H1 (cell line): ENCODE measurements around the gene ZNF512. TPM values are rescaled to one million over a fixed set of nuclear protein-coding genes. Genes with fewer than 3 reads are reported as not detected.

Source experiments
- CTCF ChIA-PET: fragments of 300-600 bp; sonication (Branson Sonifier 250); formaldehyde crosslinking; loops from one replicate; lab custom pipeline; 2021; ENCODE audit not compliant: partially characterized antibody; lab: Charles Lee
- POLR2A ChIA-PET: fragments of 300-600 bp; sonication (Branson Sonifier 250); formaldehyde crosslinking; loops from one replicate; lab custom pipeline; 2021; ENCODE audit warnings: inconsistent platforms; ENCODE audit not compliant: partially characterized antibody; lab: Charles Lee
- DNase-seq, 2 experiments: peaks; one replicate each; pipeline versions ENCODE4 v3.0.0 to v3.0.0-alpha.2; 2010 to 2022; ENCODE audit warnings: low spot score in 2 of 2, low read depth in 1 of 2, mixed read lengths in 1 of 2
- FAIRE-seq: peaks from 2 replicates; lab custom pipeline; 2011; peaks lifted over from hg19 to GRCh38; lab: Jason Lieb, UNC
- H2AFZ ChIP-seq: 2 replicates; pipeline ENCODE4 v1.8.1; 2012; ENCODE audit warnings: low read length, inconsistent platforms
- H2AK5ac ChIP-seq: 2 replicates; pipeline ENCODE4 v1.6.1; 2013; ENCODE audit warnings: low read depth, low read length
- H2BK120ac ChIP-seq: replicated peaks from 2 replicates; pipeline ENCODE3; 2013; ENCODE audit warnings: low read depth, low read length, inconsistent platforms
- H2BK12ac ChIP-seq: 2 replicates; pipeline ENCODE4 v1.6.1; 2013; ENCODE audit warnings: low read depth, low read length
- H2BK15ac ChIP-seq: 2 replicates; pipeline ENCODE4 v1.6.1; 2013; ENCODE audit warnings: low read length
- H2BK20ac ChIP-seq: 2 replicates; pipeline ENCODE4 v1.6.1; 2013; ENCODE audit warnings: low read length
- H2BK5ac ChIP-seq: 2 replicates; pipeline ENCODE4 v1.6.1; 2013; ENCODE audit warnings: low read depth, low read length
- H3K14ac ChIP-seq: 2 replicates; pipeline ENCODE4 v1.6.1; 2013; ENCODE audit warnings: inconsistent platforms; ENCODE audit not compliant: insufficient read length
- H3K18ac ChIP-seq: 2 replicates; pipeline ENCODE4 v1.6.1; 2013; ENCODE audit warnings: low read length; ENCODE audit errors: extremely low read depth
- H3K23ac ChIP-seq: 2 replicates; pipeline ENCODE4 v1.6.1; 2013; ENCODE audit warnings: inconsistent platforms; ENCODE audit not compliant: insufficient read length
- H3K23me2 ChIP-seq: 2 replicates; pipeline ENCODE4 v1.6.1; 2013; ENCODE audit warnings: low read depth, low read length
- H3K27ac ChIP-seq: 2 replicates; pipeline ENCODE4 v1.6.1; 2011; ENCODE audit warnings: low read depth, low read length, inconsistent platforms
- H3K27me3 ChIP-seq, 4 experiments: replicated peaks in 1 of 4; 1 replicate in 1 of 4; 2 replicates in 3 of 4; pipeline versions ENCODE4 v1.6.1 to v1.8.1; 2011 to 2013; ENCODE audit warnings: low read length in 3 of 4, mild to moderate bottlenecking in 3 of 4, inconsistent platforms in 2 of 4, mixed read lengths in 2 of 4, moderate library complexity in 1 of 4; ENCODE audit not compliant: control insufficient read depth in 3 of 4, insufficient read depth in 3 of 4; ENCODE audit errors: extremely low read depth in 1 of 4
- H3K36me3 ChIP-seq, 4 experiments: 2 replicates each; pipeline versions ENCODE4 v1.6.1 to v1.8.1; 2011 to 2013; ENCODE audit warnings: mild to moderate bottlenecking in 4 of 4, low read length in 3 of 4, moderate library complexity in 2 of 4, control low read depth in 1 of 4, inconsistent platforms in 1 of 4; ENCODE audit not compliant: insufficient read depth in 4 of 4, control insufficient read depth in 2 of 4
- H3K4ac ChIP-seq: replicated peaks from 2 replicates; pipeline ENCODE3; 2013; ENCODE audit warnings: low read length, low read depth, mixed read lengths, inconsistent platforms; ENCODE audit not compliant: insufficient read length
- H3K4me1 ChIP-seq, 4 experiments: replicated peaks in 1 of 4; 1 replicate in 1 of 4; 2 replicates in 3 of 4; pipeline versions ENCODE4 v1.6.1 to v1.8.1; 2011 to 2013; ENCODE audit warnings: low read length in 3 of 4, inconsistent platforms in 2 of 4, mixed read lengths in 1 of 4; ENCODE audit not compliant: insufficient read depth in 4 of 4, control insufficient read depth in 3 of 4
- H3K4me2 ChIP-seq, 2 experiments: 2 replicates each; pipeline versions ENCODE4 v1.6.1 to v1.8.1; 2011 to 2013; ENCODE audit warnings: low read depth in 2 of 2, low read length in 2 of 2, control low read depth in 1 of 2, inconsistent platforms in 1 of 2, mild to moderate bottlenecking in 1 of 2; ENCODE audit not compliant: insufficient read depth in 1 of 2
- H3K4me3 ChIP-seq, 4 experiments: fragments of 200-600, 300-600 bp in 1 of 4; sonication (generic), shearing (Covaris generic), sonication (Bioruptor Twin) in 1 of 4; 2 replicates each; pipeline versions ENCODE4 v1.5.1 to v1.8.1; 2011 to 2016; ENCODE audit warnings: low read length in 4 of 4, low read depth in 3 of 4, control low read depth in 2 of 4, inconsistent platforms in 2 of 4, mild to moderate bottlenecking in 2 of 4, mixed read lengths in 1 of 4, moderate library complexity in 1 of 4; ENCODE audit not compliant: insufficient read depth in 2 of 4; ENCODE audit errors: extremely low read depth in 1 of 4
- H3K56ac ChIP-seq: replicated peaks from 2 replicates; pipeline ENCODE3; 2013; ENCODE audit warnings: low read depth, mild to moderate bottlenecking, mixed read lengths, low read length, inconsistent platforms; ENCODE audit not compliant: insufficient read length
- H3K79me1 ChIP-seq: 2 replicates; pipeline ENCODE4 v1.6.1; 2013; ENCODE audit warnings: low read depth, low read length, control low read depth
- H3K79me2 ChIP-seq, 2 experiments: 2 replicates each; pipeline versions ENCODE4 v1.6.1 to v1.8.1; 2012 to 2013; ENCODE audit warnings: low read length in 2 of 2, mild to moderate bottlenecking in 2 of 2, inconsistent platforms in 1 of 2; ENCODE audit not compliant: insufficient read depth in 2 of 2, control insufficient read depth in 1 of 2
- H3K9ac ChIP-seq, 4 experiments: replicated peaks in 1 of 4; 1 replicate in 1 of 4; 2 replicates in 3 of 4; pipeline versions ENCODE4 v1.6.1 to v1.8.1; 2011 to 2013; ENCODE audit warnings: low read depth in 3 of 4, low read length in 3 of 4, control low read depth in 2 of 4, mild to moderate bottlenecking in 2 of 4, moderate library complexity in 2 of 4, inconsistent platforms in 1 of 4; ENCODE audit errors: extremely low read depth in 1 of 4
- H3K9me3 ChIP-seq, 2 experiments: 2 replicates each; pipeline versions ENCODE4 v1.6.1 to v1.8.1; 2012 to 2013; ENCODE audit warnings: mild to moderate bottlenecking in 2 of 2, moderate library complexity in 2 of 2, control low read depth in 1 of 2, inconsistent platforms in 1 of 2, low read depth in 1 of 2, low read length in 1 of 2, mixed read lengths in 1 of 2; ENCODE audit not compliant: insufficient read depth in 2 of 2
- H4K20me1 ChIP-seq, 2 experiments: replicated peaks in 1 of 2; 2 replicates each; pipeline versions ENCODE3 to v1.8.1; 2011 to 2013; ENCODE audit warnings: inconsistent platforms in 2 of 2, low read length in 2 of 2, mild to moderate bottlenecking in 1 of 2; ENCODE audit not compliant: insufficient read depth in 2 of 2, control insufficient read depth in 1 of 2
- H4K5ac ChIP-seq: 2 replicates; pipeline ENCODE4 v1.6.1; 2013; ENCODE audit warnings: low read length, low read depth, mixed read lengths, inconsistent platforms; ENCODE audit not compliant: insufficient read length
- H4K8ac ChIP-seq: 2 replicates; pipeline ENCODE4 v1.8.0; 2013; ENCODE audit warnings: mild to moderate bottlenecking, moderate library complexity, low read length, inconsistent platforms; ENCODE audit not compliant: insufficient read depth; ENCODE audit errors: extremely low read depth
- H4K91ac ChIP-seq: replicated peaks from 2 replicates; pipeline ENCODE3; 2013; ENCODE audit warnings: low read length, mixed read lengths, inconsistent platforms; ENCODE audit not compliant: insufficient read length
- CHD1 ChIP-seq: IDR thresholded peaks from 2 replicates; pipeline ENCODE4 v1.6.1; 2012; ENCODE audit warnings: low read depth, low read length, improper control_type of control experiment
- GABPA ChIP-seq: IDR thresholded peaks from 2 replicates; pipeline ENCODE4 v1.6.1; 2011; ENCODE audit warnings: mild to moderate bottlenecking, low read length, moderate library complexity, borderline replicate concordance; ENCODE audit not compliant: insufficient read depth
- MAFK ChIP-seq: IDR thresholded peaks from 2 replicates; pipeline ENCODE4 v1.6.1; 2012; ENCODE audit warnings: low read depth, mild to moderate bottlenecking, improper control_type of control experiment, low read length
- POU5F1 ChIP-seq: IDR thresholded peaks from 2 replicates; pipeline ENCODE4 v1.6.1; 2011; ENCODE audit warnings: low read depth, mild to moderate bottlenecking, low read length, moderate library complexity
- RBBP5 ChIP-seq: IDR thresholded peaks from 2 replicates; pipeline ENCODE4 v1.7.1; 2012; ENCODE audit warnings: low read depth, mild to moderate bottlenecking, inconsistent platforms, low read length, moderate library complexity, borderline replicate concordance
- WGBS, 2 experiments: shearing (Covaris generic) in 1 of 2; methylation state at CpG; one replicate each; pipeline versions ENCODE4 v1.1.6 to v1.1.7; 2013 to 2015; ENCODE audit warnings: low lambda C conversion rate in 2 of 2, mixed read lengths in 2 of 2, inconsistent platforms in 1 of 2, low coverage in 1 of 2, missing lambda C conversion rate in 1 of 2; ENCODE audit not compliant: insufficient replicate concordance in 2 of 2, insufficient coverage in 1 of 2, insufficient read length in 1 of 2; ENCODE audit errors: extremely low coverage in 1 of 2, missing lambda C conversion rate in 1 of 2; 5-methylcytosine and 5-hydroxymethylcytosine counted together
- polyA plus RNA-seq, 7 experiments: library from polyadenylated mRNA; depleted of rRNA in 3 of 7; stranded (reverse) in 5 of 7; unstranded in 2 of 7; fragments of >200 nt in 5 of 7; fragments of 200-250 nt in 2 of 7; gene quantifications; 1 replicate in 5 of 7; 2 replicates in 1 of 7; 4 replicates in 1 of 7; pipeline versions ENCODE4 v1.2.1 to v1.2.3, GENCODE V29; 2011 to 2013; ENCODE audit warnings: missing spikeins in 2 of 7, mixed read lengths in 2 of 7
- total RNA-seq: library from RNA; stranded (reverse); fragmentation: NEBNext Ultra II Directional; extraction: Animal tissue kit (Norgen Biotek cat#: 25700); gene quantifications from 2 replicates; pipeline ENCODE4 v1.2.1, GENCODE V29; 2021
- TF ChIP-seq, protein P1 (sequence below): IDR thresholded peaks from 2 replicates; pipeline ENCODE4 v1.6.1; 2012; ENCODE audit warnings: low read length, inconsistent platforms

ZNF512 gene
- total and polyA plus RNA-seq, 2 of the 8 experiments (the other 6 are each of a cell fraction or from before 2014, with no cell fraction given), result 17.6 to 37.9 TPM

DNA sequence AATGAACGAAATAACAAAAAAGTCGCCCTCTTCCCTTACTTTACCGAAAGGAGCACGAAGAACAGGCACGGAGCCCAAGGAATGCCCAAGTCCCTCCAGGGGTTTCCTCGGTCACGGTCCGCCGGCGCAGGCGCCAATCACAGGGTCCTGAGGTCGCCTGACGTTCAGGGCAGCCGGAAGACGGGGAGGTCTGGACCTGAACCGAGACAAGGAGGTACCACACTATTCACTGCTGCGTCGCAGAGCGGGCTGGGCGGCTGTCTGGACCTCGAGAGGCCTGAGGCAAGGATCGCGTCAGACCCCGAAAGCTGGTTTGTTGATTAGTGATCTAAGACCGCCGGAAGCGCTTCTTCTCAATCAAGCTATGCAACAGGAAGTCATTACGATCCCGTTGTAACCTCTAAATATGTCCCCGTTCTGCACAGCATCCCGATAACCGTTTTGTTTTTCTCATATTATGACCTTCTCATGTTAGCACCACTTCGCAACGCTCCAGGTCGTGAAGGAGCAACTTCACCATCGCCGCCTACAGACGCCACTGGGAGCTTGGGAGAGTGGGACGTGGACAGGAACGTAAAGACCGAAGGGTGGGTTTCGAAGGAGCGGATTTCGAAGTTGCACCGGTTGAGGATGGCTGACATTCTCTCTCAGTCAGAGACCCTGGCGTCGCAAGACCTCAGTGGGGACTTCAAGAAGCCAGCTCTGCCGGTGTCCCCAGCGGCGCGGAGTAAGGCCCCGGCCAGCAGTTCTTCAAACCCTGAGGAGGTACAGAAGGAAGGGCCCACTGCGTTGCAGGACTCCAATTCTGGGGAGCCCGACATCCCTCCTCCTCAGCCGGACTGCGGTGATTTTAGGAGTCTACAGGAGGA lies 80.7 kb downstream of the ZNF512 start, which contains the start of the genes SLC4A1AP and SUPT7L:
TSS of gene SLC4A1AP (plus strand) at position 605 of the 869 bp plus-strand sequence. CDS start at position 631, 26 bp downstream.
TSS of gene SUPT7L (minus strand) at position 330 of the 869 bp plus-strand sequence. CDS start 1,422 bp downstream, outside the sequence.
- no peak within 1 kb of the TSS for H3K14ac ChIP-seq
- H2AFZ ChIP-seq, result peak within 1 kb of the TSS; percentile 99
- H3K23me2 ChIP-seq, result peaks cover 8% of the 10 kb centered on the region; the same call in 1 of the 2 replicates
- peak within 1 kb of the TSS; percentile 68 to 96 for H3K4me2 ChIP-seq
- FAIRE-seq, result peak; percentile 84
- H2BK120ac ChIP-seq, result no peak within 1 kb of the TSS
- peak within 1 kb of the TSS; percentile 14 for H3K56ac ChIP-seq
- H2AK5ac ChIP-seq, result no peak within 1 kb of the TSS
- 1% methylated on average over 52 of the region's 56 CpGs; no CpG with 5 or more reads in 1 of the 2 experiments for WGBS, 2 experiments
- H3K79me1 ChIP-seq, result no peaks in the 10 kb centered on the region
- peak within 1 kb of the TSS; percentile 75 to 98 (median 91) for H3K9ac ChIP-seq
- H3K23ac ChIP-seq, result no peak within 1 kb of the TSS
- ChIA-PET CTCF (interaction anchor here (0.7 to 3.9 kb wide), 3 partner anchors 19 to 1045 kb away, joined by 3 to 34 read pairs (median 3); no protein-coding TSS in a partner anchor), POLR2A (interaction anchor here (0.5 to 2.1 kb wide), 12 partner anchors 8 to 283 kb away, joined by 3 to 12 read pairs (median 4); partner anchors contain the start of genes CCDC121, FNDC4, GPN1 and PPM1G)
- peak within 1 kb of the TSS; percentile 50 to 100 (median 88) for H3K4me3 ChIP-seq
- H2BK5ac ChIP-seq, result peak within 1 kb of the TSS; percentile 99
- H4K5ac ChIP-seq, result peak within 1 kb of the TSS; percentile 68
- H2BK20ac ChIP-seq, result peak within 1 kb of the TSS; percentile 92; the same call in 1 of the 2 replicates
- H2BK12ac ChIP-seq, result peak within 1 kb of the TSS; percentile 82; the same call in 1 of the 2 replicates
- peak; percentile 21 to 87 for DNase-seq
- no peaks in the 10 kb centered on the region for H4K20me1 ChIP-seq
- peak within 1 kb of the TSS; percentile 95 for H3K27ac ChIP-seq
- no peaks in the 10 kb centered on the region for H3K9me3 ChIP-seq
- peaks cover 0 to 1% (median 0%) of the 10 kb centered on the region in 4 experiments; a peak in 2 of 7 replicates for H3K4me1 ChIP-seq
- H4K8ac ChIP-seq, result peak within 1 kb of the TSS; percentile 92
- H3K18ac ChIP-seq, result peak within 1 kb of the TSS; percentile 76; the same call in 1 of the 2 replicates
- peaks cover under 1 to 37% (median 16%) of the 10 kb centered on the region in 4 experiments; a peak in 6 of 8 replicates for H3K36me3 ChIP-seq
- H3K79me2 ChIP-seq, result peaks cover 0 to 24% of the 10 kb centered on the region in 2 experiments; a peak in 2 of 4 replicates
- H2BK15ac ChIP-seq, result 0 out of 2 replicates have a peak within 1 kb of the TSS, but pooled peaks have one; percentile 19
- no peaks in the 10 kb centered on the region for H3K27me3 ChIP-seq
- peak within 1 kb of the TSS; percentile 57 for H4K91ac ChIP-seq
- H3K4ac ChIP-seq, result no peak within 1 kb of the TSS
- TF ChIP-seq RBBP5 (peak; percentile 83), GABPA (peak; percentile 96), CHD1 (no peak), POU5F1 (peak; percentile 81; the same call in 1 of the 2 replicates), MAFK (no peak)
- TF ChIP-seq, protein P1, sequence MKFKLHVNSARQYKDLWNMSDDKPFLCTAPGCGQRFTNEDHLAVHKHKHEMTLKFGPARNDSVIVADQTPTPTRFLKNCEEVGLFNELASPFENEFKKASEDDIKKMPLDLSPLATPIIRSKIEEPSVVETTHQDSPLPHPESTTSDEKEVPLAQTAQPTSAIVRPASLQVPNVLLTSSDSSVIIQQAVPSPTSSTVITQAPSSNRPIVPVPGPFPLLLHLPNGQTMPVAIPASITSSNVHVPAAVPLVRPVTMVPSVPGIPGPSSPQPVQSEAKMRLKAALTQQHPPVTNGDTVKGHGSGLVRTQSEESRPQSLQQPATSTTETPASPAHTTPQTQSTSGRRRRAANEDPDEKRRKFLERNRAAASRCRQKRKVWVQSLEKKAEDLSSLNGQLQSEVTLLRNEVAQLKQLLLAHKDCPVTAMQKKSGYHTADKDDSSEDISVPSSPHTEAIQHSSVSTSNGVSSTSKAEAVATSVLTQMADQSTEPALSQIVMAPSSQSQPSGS, result peak; percentile 91; the same call in 1 of the 2 replicates
